ENCODE measurements around the gene TOMM20. TPM values are rescaled to one million over a fixed set of nuclear protein-coding genes. Genes with fewer than 3 reads are reported as not detected.

TOMM20 gene
- total and polyA plus RNA-seq, 9 of the 15 experiments (the other 6 are each of a cell fraction or from before 2014, with no cell fraction given): 70.6 to 334 (median 159) TPM

GRCh38 chr1:235112297-235113182 lies 16.1 kb downstream of the TOMM20 start:
- ATAC-seq (peak; percentile 5; the same call in 1 of the 3 replicates), DNase-seq (ENCODE audit: extremely low read depth in 1 of 4, low spot score in 3 of 4) (no peak), FAIRE-seq (no peak)
- H3K27ac ChIP-seq (ENCODE audit: extremely low read depth, low read depth, low read length): peak overlapping the region; percentile 79
- POLR2A ChIA-PET: interaction anchor here (0.6 to 1.5 kb wide), 9 partner anchors 8 to 754 kb away, joined by 3 to 7 read pairs (median 3); no protein-coding TSS in a partner anchor
- H3K27me3 ChIP-seq (ENCODE audit: control insufficient read depth in 2 of 2, insufficient read depth in 2 of 2, low read length in 2 of 2): no peaks in the 10 kb centered on the region
- peaks cover 53% of the 10 kb centered on the region for H3K79me2 ChIP-seq (ENCODE audit: control insufficient read depth, insufficient read depth, low read length)
- H3K4me1 ChIP-seq (replicated peaks in 1 of 2; ENCODE audit: control insufficient read depth in 2 of 2, insufficient read depth in 2 of 2, low read length in 2 of 2): peaks cover 9 to 16% of the 10 kb centered on the region in 2 experiments; a peak in 4 of 5 replicates
- H4K20me1 ChIP-seq (replicated peaks; ENCODE audit: control insufficient read depth, insufficient read depth, low read length): no peaks in the 10 kb centered on the region
- H3K9ac ChIP-seq (ENCODE audit: insufficient read depth in 1 of 2, low read depth in 2 of 2, low read length in 2 of 2): peak overlapping the region in 1 of 2 experiments; percentile 35; a peak in 2 of 4 replicates
- in situ Hi-C loops (cut with MboI): no loop called here
- H3K9me3 ChIP-seq (replicated peaks; ENCODE audit: control insufficient read depth, insufficient read depth, low read depth, low read length): no peaks in the 10 kb centered on the region
- peaks cover 3% of the 10 kb centered on the region for H3K9me1 ChIP-seq (ENCODE audit: control insufficient read depth, insufficient read depth, low read length)
- no peak overlapping the region for H3K4me2 ChIP-seq (ENCODE audit: insufficient read depth, low read length)
- intact Hi-C loops (cut with micrococcal nuclease): no loop called here
- H2AFZ ChIP-seq (ENCODE audit: low read depth, low read length): no peak overlapping the region
- CTCF ChIA-PET (ENCODE audit: low intra/inter-chr PET ratio): no interaction called here
- no peak overlapping the region for H3K4me3 ChIP-seq
- peaks cover 94% of the 10 kb centered on the region for H3K36me3 ChIP-seq (ENCODE audit: control insufficient read depth, insufficient read depth, low read length)
- BruUV-seq (replicated peaks): no TSS peak
- 87% methylated on average over 6 of the region's 6 CpGs for WGBS (ENCODE audit: insufficient coverage, low coverage, missing lambda C conversion rate)
- TF ChIP-seq POLR2G (IDR thresholded peaks at IDR 0.05; ENCODE audit: low read depth, low read length) (0 out of 2 replicates have a peak, but pooled peaks have one; percentile 11), TRIM24 (IDR thresholded peaks at IDR 0.05) (peak; percentile 57 to 81; a peak in 2 of 4 replicates), ZNF584 (CRISPR knock-in tag; IDR thresholded peaks at IDR 0.05; ENCODE audit: low read depth) (0 out of 2 replicates have a peak, but pooled peaks have one; percentile 7), MLLT1 (IDR thresholded peaks at IDR 0.05) (no peak), ZNF668 (CRISPR knock-in tag; IDR thresholded peaks at IDR 0.05) (peak; percentile 61; the same call in 1 of the 2 replicates), ZNF445 (CRISPR knock-in tag; IDR thresholded peaks at IDR 0.05; ENCODE audit: low read depth) (no peak), HDAC3 (IDR thresholded peaks at IDR 0.05; ENCODE audit: borderline replicate concordance, partially characterized antibody) (no peak), ZNF740 (CRISPR knock-in tag; IDR thresholded peaks at IDR 0.05) (no peak), ZNF740 (tag; IDR thresholded peaks at IDR 0.05) (no peak), FOSL1 (tag; conservative IDR thresholded peaks at IDR 0.05) (no peak), CEBPB (tag; IDR thresholded peaks at IDR 0.05) (no peak), RBFOX2 (IDR thresholded peaks at IDR 0.05; ENCODE audit: low read depth, low read length) (0 out of 2 replicates have a peak, but pooled peaks have one; percentile 7), ESRRB (CRISPR knock-in tag; IDR thresholded peaks at IDR 0.05; ENCODE audit: borderline replicate concordance) (no peak), ZKSCAN8 (CRISPR knock-in tag; IDR thresholded peaks at IDR 0.05) (no peak), MEF2A (IDR thresholded peaks at IDR 0.05; ENCODE audit: control insufficient read depth, low read depth, low read length) (no peak), ATF3 (IDR thresholded peaks at IDR 0.05) (peak; percentile 46; the same call in 1 of the 2 replicates), ATF3 (CRISPR knock-in tag; conservative IDR thresholded peaks at IDR 0.05) (no peak), ADNP (tag; IDR thresholded peaks at IDR 0.05) (no peak), CXXC5 (CRISPR knock-in tag; IDR thresholded peaks at IDR 0.05) (peak; percentile 43)
